DMS79 treated with DMSO at 0.1 percent for 48 hours (cell line): ENCODE measurements around the gene PTAR1.
A peak's percentile ranks its signal among the peaks of the same experiment; 100 is the strongest.

Experiments used
- DNase-seq: peaks from one replicate; lab custom pipeline; 2025; lab: John Stamatoyannopoulos, UW

PTAR1 gene

GRCh38 chr9:69750085-69750484 is 9.7 kb downstream of the PTAR1 start:
- no peak for DNase-seq

- DNase-seq = no peak
Measured at GRCh38 chr9:69748304-69748703, 11.5 kb downstream of the PTAR1 start.

DNA sequence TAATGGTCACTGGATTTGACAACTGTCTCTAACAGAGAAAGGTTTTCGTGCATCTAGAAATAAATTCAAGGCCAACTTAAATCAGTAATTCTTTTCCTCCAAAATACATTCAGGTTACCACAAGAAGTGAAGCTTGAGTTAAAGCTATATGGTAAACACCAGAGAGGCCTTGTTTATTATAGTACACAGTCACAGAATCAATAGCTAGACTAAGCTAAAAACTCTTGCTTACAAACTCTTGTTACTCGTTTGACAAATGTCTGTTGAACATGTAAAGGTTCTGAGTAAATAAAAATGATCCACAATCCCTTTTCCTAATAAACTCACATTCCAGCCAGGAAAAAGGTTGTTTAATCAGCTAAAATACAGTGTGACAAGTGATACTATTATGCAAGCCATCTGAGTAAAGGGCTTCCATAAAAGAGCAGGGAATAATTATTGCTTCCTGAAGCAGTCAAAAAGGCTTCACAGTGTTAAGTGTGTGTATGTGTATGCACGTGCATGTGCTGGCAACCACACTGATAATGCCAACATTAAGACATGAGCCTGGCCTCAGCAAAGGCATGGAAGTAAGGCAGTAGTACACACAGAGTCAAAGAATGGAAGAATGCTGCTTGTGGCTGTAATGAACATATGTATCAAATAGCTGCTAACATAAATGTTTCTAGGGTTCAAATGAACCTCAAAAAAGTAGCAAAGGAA is 12.8 kb downstream of the PTAR1 start:
- DNase-seq = no peak

DNA sequence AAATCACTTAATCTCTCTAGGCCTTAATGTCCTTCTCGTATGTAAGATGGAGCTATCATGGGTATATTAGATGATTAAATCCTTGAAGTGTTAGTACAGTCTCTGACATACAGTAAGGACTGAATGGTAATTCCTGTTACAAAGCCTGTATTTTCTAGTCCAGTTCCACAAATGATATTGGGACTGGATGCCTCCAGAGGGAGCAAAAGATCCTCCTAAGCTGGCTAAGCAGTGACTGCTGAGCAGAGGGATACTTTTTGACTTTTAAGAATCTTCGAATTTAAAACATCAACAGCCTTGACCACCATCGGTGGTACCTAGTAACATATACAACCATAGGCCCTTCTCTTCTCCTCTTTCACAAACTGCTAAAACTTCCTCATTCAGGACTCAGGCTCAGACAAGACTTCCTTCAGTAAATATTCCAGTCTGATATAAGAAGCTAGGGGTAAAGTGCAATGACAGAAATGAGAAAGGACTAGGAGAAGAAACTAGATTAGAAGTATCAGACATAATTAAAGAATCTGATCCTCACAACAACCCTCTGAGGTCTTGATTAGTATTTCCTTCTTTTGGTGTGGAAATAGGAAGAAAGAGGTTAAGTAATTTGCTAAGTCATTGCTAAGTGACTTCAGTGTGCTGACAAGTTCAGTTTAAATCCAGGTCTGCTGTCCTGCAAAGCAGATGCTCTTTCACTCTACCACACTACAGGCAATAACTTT is 13.9 kb downstream of the PTAR1 start:
- DNase-seq = no peak

DNA sequence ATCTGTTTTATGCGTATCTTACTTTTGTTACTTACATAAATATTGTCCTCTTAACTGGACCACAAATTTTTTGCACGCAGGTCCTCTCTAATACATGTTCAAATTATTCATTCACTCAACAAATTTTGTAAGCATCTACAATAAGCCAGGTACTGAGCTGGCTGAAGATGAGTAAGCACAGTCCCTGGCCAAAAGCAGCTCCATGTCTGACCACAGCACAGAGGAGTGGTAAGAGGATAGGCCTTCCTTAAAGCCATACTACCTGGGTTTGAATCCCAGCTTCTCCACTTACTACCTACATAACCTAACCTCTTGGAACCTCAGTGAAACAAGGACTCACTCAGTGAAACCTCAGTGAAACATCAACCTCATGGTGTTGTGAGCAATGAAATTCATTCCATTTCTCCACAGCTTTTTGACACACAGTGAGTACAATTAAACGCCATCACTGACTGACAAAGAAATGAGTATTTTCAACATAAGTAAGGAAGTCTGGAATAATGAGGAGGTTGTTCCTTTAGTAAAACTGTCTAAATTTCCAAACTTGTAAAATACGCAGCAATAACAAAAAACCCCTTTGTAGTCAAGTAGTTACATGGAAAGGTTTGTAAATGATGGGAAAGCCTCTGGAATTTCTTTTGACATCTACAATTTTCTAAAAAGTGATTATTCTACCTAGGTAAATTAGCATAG is 15.0 kb downstream of the PTAR1 start:
- DNase-seq = no peak

DNA sequence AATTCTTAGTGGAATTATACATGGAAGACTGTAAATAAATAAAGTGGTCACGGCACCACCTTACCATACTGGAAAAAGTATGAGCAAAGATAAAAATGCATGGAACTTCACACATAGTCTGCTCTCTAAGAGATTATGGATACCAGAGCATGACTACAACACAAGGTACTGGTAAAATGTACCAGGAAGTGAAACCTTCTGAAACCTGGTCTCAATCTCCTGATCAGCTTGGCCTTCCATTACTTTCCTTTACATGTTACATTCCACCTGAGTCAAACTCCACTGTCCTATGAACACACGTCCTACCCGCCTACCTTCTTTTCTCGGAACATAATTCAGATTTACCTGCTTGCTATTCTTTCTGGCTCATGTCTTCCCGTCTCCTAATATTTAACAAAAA is 15.9 kb downstream of the PTAR1 start:
- DNase-seq = no peak

DNA sequence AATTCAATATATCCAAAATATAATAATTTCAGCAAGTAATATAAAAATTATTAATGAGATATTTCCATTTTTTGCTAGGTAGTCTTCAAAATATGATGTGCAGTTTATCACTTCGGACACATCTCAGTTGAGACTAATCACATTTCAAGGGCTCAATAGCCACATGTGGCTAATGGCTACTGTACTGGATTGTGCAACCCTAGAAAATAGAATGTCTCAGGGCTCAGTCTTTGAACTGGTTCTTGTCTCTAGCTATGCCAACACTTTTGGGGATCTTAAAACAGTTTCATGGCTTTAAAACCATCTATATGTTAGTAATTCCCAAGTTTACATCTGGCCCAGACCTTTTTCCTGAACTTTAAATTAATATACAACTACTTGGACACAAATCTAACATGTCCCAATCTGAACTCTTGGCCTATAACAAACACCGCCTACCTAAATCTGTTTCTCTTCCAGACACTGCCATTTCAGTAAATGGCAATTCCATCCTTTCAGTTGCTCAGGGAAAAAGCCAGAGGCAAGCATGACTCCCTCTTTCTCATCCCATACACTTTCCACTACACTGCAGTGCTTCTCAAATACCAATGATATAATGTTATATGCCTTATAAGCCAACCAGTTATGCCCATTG is 18.8 kb downstream of the PTAR1 start:
- no peak for DNase-seq

DNA sequence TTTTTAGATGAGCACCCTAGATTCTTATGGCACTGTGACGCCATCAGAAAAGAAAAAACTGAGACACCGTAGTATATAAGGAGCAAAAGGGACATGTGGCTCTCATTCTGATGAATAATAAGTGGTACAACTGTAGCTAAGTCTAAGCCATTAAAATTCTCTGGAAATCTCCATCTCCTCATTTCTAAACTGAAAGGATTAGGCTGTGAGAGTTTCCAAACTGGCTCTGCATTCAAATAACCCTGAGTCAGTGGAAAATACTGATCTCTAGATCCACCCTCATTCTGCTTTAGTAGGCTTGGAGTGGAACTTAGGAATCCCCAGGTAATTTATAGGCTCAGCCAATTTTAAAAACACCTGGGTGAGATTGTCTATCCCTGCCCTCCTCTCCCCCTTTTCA is 28.5 kb downstream of the PTAR1 start:
- DNase-seq = no peak

DNA sequence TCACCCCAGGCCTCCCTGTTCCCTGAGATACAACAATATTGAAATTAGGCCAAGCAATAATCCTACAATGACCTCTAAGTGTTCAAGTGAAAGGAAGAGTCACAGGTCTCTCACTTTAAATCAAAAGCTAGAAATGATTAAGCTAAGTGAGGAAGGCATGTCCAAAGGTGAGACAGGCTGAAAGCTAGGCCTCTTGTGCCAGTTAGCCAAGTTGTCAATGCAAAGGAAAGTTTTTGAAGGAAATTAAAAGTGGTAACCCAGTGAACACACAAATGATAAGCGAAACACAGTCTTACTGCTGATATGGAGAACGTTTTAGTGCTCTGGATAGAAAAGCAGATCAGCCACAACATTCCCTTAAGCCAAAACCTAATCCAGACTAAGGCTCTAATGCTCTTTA is 39.8 kb downstream of the PTAR1 start:
- no peak for DNase-seq

GRCh38 chr9:69719367-69719766 is 40.4 kb downstream of the PTAR1 start:
- no peak for DNase-seq

DNA sequence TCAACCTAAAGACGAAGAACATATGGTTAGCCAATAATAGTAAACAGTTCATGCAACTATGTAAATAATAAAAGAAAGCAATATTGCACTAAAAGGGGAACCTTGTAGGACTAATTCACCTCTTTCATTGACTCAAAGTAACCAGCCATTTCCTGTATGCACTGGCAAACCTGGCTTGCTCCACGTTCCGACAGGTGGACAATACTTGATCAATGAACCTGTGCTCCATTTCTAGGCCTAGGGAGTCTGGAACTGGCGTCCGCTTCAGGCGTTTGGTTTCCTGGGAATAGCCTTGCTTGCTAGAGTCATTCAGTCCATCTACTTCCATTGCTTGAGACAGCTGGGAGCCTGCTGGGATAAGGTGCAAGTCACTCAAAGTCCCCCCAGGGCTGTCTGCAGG is 41.6 kb downstream of the PTAR1 start:
- no peak for DNase-seq

DNA sequence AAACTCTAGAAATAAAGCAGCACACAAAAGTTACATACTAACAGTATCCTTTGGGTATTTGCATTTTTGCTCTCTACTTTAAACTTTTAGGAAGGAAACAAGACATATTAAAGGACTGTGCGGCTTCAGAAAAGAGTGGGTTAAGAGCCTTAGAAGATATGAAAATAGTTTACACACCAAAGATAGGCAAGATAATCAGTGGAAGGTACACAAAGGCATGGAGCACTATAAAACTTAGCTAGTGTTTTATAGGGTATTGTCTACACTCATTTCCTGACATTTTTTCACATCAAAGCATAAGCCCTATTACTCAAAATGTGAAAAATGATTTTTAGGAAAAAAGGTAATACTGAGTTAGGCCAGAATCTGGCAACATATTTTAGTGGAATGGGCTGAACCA is 44.0 kb downstream of the PTAR1 start:
- no peak for DNase-seq

DNA sequence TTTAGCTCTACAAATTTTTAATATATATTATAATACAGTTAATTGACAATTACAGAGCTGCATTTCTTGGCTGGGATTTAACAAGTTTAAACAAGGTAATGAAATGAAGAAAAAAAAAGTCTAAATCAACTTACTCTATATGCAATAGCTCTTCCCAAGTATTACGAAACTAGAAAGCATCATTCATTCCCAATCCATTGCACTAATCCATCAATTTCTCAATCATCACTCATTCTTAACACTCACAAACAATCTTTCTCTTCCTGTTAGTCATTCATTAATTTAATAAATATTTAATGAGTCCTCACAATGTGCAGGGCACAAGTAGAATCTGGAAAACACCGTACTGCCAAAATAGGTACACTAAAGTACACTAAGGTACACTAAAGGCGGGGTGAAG is 44.7 kb downstream of the PTAR1 start:
- no peak for DNase-seq

- no peak for DNase-seq
Measured at GRCh38 chr9:69697475-69697874, 62.3 kb downstream of the PTAR1 start.

DNA sequence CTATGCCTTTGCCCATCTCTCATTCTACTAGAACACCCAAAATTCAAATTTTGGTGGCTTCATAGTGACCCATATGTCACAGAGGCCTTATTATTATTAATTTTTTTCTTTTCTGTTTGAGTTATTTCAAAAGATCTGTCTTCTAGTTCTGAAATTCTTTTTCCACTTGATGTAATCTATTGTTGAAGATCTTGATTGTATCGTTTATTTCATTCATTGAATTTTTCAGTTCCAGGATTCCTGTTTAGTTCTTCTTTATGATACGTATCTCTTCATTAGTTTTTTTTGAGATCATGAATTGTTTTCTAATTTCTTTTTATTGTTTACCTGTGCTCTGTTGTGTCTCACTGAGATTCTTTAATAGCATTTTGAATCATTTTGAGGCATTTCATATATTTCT is 63.0 kb downstream of the PTAR1 start:
- DNase-seq = no peak

GRCh38 chr9:69689991-69690538 is 69.7 kb downstream of the PTAR1 start:
- no peak for DNase-seq

DNA sequence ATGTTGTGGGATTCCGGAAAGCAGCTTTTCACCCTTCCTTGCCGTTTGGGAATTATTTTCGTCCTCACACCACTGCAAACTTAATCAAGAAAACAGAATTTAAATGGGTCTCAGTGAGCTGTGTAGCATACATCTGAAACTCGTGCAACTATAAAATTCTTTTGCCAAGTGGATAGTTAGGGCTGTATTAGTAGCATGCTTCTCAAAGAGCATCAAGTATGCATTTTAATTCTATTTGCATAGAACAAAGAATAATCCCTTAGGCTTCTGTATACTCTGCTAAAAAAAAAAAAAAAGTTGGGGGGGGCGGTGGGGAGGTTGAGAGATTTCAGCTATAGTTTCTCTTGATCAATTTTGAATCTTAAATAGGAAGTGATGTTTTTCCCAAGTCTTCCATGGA is 75.9 kb downstream of the PTAR1 start:
- no peak for DNase-seq

GRCh38 chr9:69678843-69679538 is 80.8 kb downstream of the PTAR1 start:
- DNase-seq = no peak

- DNase-seq = no peak
Measured at GRCh38 chr9:69677931-69678330, 81.9 kb downstream of the PTAR1 start.

DNA sequence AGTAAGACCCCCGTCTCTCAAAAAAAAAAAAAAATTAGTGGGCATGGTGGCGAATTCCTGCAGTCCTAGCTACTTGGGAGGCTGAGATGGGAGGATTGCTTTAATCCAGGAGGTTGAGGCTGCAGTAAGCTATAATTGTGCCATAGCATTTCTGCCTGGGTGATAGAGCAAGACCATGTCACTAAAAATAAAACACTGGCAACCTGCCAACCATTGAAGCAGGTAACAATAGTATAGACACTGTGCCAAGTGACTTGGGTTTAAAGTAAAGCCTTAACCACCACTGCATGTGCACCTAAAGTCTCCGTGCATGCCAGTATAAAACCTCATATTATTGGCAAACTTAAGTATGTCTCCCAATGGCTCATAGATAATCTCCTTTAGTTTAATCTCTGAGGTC is 84.2 kb downstream of the PTAR1 start:
- peak; percentile 18 for DNase-seq

GRCh38 chr9:69674716-69675438 is 84.9 kb downstream of the PTAR1 start:
- DNase-seq = peak; percentile 60
